GM06990 (cell line): ENCODE results near the gene RPA3.
A peak's percentile ranks its signal among the peaks of the same experiment; 100 is the strongest.

Source experiments
- DNase-seq: peaks from one replicate; pipeline ENCODE4 v3.0.0-alpha.2; 2011; ENCODE audit not compliant: insufficient read length; ENCODE audit errors: extremely low read depth
- H3K27me3 ChIP-seq: replicated peaks from 2 replicates; pipeline ENCODE4 v1.6.0; 2011; ENCODE audit warnings: low read length; ENCODE audit not compliant: control insufficient read depth, insufficient read depth
- H3K36me3 ChIP-seq: 2 replicates; pipeline ENCODE4 v1.5.1; 2011; ENCODE audit warnings: low read length; ENCODE audit not compliant: control insufficient read depth, insufficient read depth
- H3K4me3 ChIP-seq: replicated peaks from 2 replicates; pipeline ENCODE4 v1.5.1; 2011; ENCODE audit warnings: low read depth, mild to moderate bottlenecking, control low read depth, low read length
- CTCF ChIP-seq: IDR thresholded peaks from 2 replicates; pipeline ENCODE4 v1.5.1; 2011; ENCODE audit warnings: low read length, control low read depth, mild to moderate bottlenecking, inconsistent platforms; ENCODE audit not compliant: insufficient read depth, poor library complexity, severe bottlenecking

Gene RPA3

GRCh38 chr7:7650682-7651206 is 67.7 kb downstream of the RPA3 start:
- Histone ChIP-seq H3K27me3 (no peaks in the 10 kb centered on the region), H3K4me3 (no peak overlapping the region), H3K36me3 (no peaks in the 10 kb centered on the region; the same call in 1 of the 2 replicates)
- no peak for TF ChIP-seq CTCF
- no peak for DNase-seq

GRCh38 chr7:7647495-7648036 is 70.8 kb downstream of the RPA3 start:
- Histone ChIP-seq H3K36me3 (no peaks in the 10 kb centered on the region; the same call in 1 of the 2 replicates), H3K4me3 (no peak overlapping the region), H3K27me3 (no peaks in the 10 kb centered on the region)
- DNase-seq, result no peak
- TF ChIP-seq CTCF, result no peak

- no peak for DNase-seq
- H3K36me3 ChIP-seq, result no peaks in the 10 kb centered on the region; the same call in 1 of the 2 replicates
- H3K27me3 ChIP-seq, result no peaks in the 10 kb centered on the region
- TF ChIP-seq CTCF, result no peak
- no peak overlapping the region; the same call in 1 of the 2 replicates for H3K4me3 ChIP-seq
These were observed 76.3 kb downstream of the RPA3 start for GRCh38 chr7:7642081-7642480.

GRCh38 chr7:7641129-7641663 is 77.2 kb downstream of the RPA3 start:
- no peak for DNase-seq
- no peak for TF ChIP-seq CTCF
- H3K4me3 ChIP-seq, result peak overlapping the region; percentile 98
- H3K27me3 ChIP-seq, result no peaks in the 10 kb centered on the region
- no peaks in the 10 kb centered on the region; the same call in 1 of the 2 replicates for H3K36me3 ChIP-seq

GRCh38 chr7:7640221-7641128 is 77.9 kb downstream of the RPA3 start, which contains the start of gene UMAD1:
UMAD1 (plus strand) TSS chr7:7640752; CDS start chr7:7673372, 32,620 bp downstream.
- Histone ChIP-seq H3K36me3 (peaks cover 1% of the 10 kb centered on the region; the same call in 1 of the 2 replicates), H3K4me3 (peak within 1 kb of the TSS; percentile 98), H3K27me3 (no peaks in the 10 kb centered on the region)
- DNase-seq, result peak; percentile 94
- no peak for TF ChIP-seq CTCF
